ENCODE data around the gene AQP12B. TPM values are rescaled to one million over a fixed set of nuclear protein-coding genes. Genes with fewer than 3 reads are reported as not detected.

Gene AQP12B
- total RNA-seq, 1 donor from 2014 or later, result not detected

DNA sequence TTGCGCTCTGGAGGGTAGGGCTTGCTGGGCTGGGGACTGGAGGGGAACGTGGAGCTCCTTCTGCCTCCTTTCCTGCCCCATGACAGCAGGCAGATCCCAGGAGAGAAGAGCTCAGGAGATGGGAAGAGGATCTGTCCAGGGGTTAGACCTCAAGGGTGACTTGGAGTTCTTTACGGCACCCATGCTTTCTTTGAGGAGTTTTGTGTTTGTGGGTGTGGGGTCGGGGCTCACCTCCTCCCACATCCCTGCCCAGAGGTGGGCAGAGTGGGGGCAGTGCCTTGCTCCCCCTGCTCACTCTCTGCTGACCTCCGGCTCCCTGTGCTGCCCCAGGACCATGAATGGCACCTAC is 53.1 kb downstream of the AQP12B start:
- intact Hi-C loops (cut with DNase I), result no loop called here
- DNase-seq, result no peak
- ATAC-seq (ENCODE audit: poor library complexity), result no peak

DNA sequence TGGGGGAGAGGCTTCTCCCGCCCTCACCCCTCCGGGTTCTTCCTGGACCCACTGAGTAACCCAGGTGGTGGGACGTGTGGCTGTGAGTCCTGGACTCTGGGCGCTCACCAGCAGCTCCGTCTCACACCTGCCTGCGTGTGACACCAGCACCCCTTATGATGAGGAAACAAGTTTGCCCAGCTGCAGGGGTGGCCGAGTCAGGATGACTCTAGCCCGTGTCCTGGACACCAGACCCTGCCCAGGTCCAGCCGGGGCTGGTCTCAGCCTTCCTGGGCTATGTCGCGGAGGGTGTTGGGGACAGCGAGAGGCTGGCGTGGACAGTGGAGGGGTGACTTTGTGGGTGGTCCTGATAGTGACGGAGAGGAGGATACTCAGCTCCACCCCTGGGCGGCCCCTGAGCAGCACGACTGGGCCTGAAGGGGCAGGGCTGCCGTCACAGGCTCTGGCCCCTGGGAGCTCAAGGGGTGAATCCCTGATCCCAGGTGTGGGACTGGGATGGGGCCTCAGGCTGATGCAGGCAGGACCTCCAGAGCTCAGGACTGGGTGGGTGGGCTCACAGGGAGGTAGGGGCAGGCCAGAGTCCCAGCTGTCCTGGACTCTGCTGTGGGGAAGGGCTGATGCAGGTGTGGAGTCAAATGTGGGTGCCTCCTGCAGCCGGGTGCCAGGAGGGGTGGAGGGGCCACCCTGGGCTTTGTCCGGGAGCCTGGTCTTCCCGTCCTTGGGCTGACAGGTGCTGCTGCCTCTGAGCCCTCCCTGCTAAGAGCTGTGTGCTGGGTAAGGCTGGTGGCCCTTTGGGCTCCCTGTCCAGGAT is 53.7 kb downstream of the AQP12B start:
- ATAC-seq (ENCODE audit: poor library complexity) (no peak), DNase-seq (no peak)
- intact Hi-C loops (cut with DNase I), result no loop called here

DNA sequence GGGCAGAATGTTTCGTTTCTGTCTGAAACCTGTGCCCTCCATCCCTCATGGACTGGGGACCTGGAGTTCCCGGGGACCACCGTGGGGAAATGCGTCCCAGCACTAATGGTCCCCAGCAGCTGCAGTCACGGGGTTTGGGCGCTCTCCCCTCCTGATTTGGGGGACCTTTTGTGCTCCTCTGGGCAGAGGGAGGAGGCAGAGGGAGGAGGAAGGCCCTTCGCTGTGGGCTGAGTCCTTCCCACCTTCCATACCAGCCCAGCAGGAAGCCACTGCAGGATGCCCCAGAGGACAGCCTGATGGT is 54.2 kb downstream of the AQP12B start:
- DNase-seq (no peak), ATAC-seq (ENCODE audit: poor library complexity) (no peak)

DNA sequence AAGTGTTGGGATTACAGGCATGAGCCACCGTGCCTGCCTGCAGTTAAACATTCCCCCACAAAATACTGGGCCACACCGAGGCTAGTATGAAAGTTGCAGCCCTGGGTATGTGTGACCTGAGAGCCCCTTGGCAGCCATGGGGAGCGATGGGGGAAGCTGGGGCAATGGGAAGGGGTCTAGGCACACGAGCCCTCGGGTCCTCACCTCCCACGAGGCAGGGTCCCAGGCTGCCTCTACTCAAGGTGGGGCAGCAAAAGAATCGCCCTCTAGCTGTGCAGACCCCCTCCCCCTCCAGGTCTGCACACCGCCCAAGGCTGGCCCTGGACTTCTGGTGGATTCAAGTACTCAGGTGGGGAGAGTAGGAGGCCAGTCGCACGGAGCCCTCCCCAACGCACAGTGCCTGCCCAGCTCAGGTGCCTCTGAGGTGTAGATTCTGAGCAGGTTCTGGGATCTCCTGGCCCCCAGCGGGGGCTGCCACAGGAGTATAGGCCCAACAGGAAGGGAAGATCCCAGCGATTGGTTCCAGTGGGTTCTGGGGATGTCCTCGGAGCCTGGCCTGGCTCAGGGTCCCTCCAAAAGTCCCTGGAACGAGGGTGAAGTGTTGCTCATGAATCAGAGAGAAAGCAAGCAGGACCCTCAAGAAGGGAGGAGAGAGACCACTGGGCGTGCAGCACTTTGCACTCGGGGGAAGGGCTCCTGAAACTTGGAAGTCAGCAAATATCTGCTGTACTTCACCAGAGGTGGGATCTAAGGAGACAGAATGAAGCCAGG is 54.8 kb downstream of the AQP12B start:
- ATAC-seq (ENCODE audit: poor library complexity), result no peak
- DNase-seq, result peak; percentile 17
- intact Hi-C loops (cut with DNase I), result no loop called here

More for the DNA sequence above, 54.2 kb downstream of the AQP12B start:
- intact Hi-C loops (cut with DNase I), result no loop called here

DNA sequence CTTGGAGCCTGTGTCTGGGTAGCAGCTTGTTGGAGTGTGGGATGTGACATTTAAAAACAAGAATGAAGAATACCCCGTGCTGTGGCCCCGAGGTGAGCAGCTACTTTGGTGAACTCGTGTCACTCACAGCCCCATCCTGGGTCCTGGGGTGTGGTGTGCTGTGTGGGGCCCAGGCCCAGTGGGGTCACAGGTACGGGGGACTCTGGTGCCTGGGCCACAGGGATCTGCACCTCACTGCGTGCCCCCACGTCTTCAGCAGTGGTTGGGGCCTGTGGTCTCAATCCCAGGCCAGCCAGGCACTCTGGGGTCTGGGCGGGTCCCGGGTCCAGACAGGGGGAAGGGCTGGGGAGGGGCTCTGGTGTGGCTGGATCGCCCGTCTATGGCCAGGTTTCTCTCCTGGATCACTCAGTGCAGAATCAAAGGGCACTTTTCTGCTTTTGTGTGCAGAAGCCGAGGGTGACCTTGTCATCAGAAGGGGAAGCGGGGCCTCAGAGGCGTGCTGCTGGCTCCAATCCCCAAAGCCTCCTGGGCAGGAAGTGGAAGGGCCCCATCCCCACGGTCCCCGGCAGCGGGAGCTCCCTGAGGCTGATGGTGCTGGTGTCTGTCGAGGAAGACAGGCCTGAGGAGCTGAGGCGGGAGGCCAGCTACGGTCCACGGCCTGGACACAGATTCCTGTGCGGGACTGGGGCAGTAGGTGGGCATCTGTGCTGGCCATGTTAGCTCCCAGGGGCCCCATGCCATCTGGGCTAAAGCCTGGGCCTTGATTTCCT is 56.0 kb downstream of the AQP12B start:
- intact Hi-C loops (cut with DNase I), result no loop called here
- DNase-seq, result peak; percentile 68
- peak; percentile 31 for ATAC-seq (ENCODE audit: poor library complexity)

Other genes starting within 250 kb of the AQP12B start
- gene GPC1, start 247.2 kb downstream of the AQP12B start, total RNA-seq, result 154 TPM
- 5.6 TPM for gene ANKMY1, start 124.9 kb downstream of the AQP12B start, total RNA-seq
- 11.5 TPM for gene DUSP28, start 122.5 kb downstream of the AQP12B start, total RNA-seq
- 89.5 TPM for gene RNPEPL1, start 114.4 kb downstream of the AQP12B start, total RNA-seq
- gene CAPN10, start 96.2 kb downstream of the AQP12B start, total RNA-seq, result 49.7 TPM
- 2.0 TPM for gene GPR35, start 57.4 kb downstream of the AQP12B start, total RNA-seq
- not detected for gene AQP12A, start 9.0 kb upstream of the AQP12B start, total RNA-seq
- gene KIF1A, start 137.3 kb upstream of the AQP12B start, total RNA-seq, result 0.65 TPM
- gene AGXT, start 185.9 kb upstream of the AQP12B start, total RNA-seq, result not detected
- gene MAB21L4, start 213.3 kb upstream of the AQP12B start, total RNA-seq, result not detected
- gene CROCC2, start 223.5 kb upstream of the AQP12B start, total RNA-seq, result not detected

All from Right ventricle myocardium superior (tissue), 1 donor.